Subcutaneous abdominal adipose tissue (tissue), 5 donors: ENCODE measurements around the gene CNOT6.
A peak's percentile ranks its signal among the peaks of the same experiment; 100 is the strongest.
"Not testable (repeated sequence)": the region's sequence is repeated elsewhere in the genome, so short reads cannot be mapped to it uniquely, and the experiment has no call there.

ENCODE experiments used
- H3K27ac ChIP-seq: one replicate; pipeline ENCODE4 v1.7.0; 2013; ENCODE audit warnings: low read depth, mild to moderate bottlenecking, inconsistent platforms, low read length, moderate library complexity
- H3K27me3 ChIP-seq, 5 donors: one replicate each; pipeline ENCODE4 v1.7.0; 2013; ENCODE audit warnings: low read length in 5 of 5, inconsistent platforms in 1 of 5; ENCODE audit not compliant: control insufficient read depth in 5 of 5, insufficient read depth in 4 of 5
- H3K36me3 ChIP-seq, 5 donors: one replicate each; pipeline ENCODE4 v1.7.0; 2013; ENCODE audit warnings: low read length in 5 of 5; ENCODE audit not compliant: control insufficient read depth in 5 of 5, insufficient read depth in 5 of 5
- H3K4me1 ChIP-seq, 5 donors: one replicate each; pipeline ENCODE4 v1.7.0; 2013; ENCODE audit warnings: low read length in 5 of 5, mild to moderate bottlenecking in 3 of 5, moderate library complexity in 1 of 5; ENCODE audit not compliant: control insufficient read depth in 5 of 5, insufficient read depth in 5 of 5
- H3K4me3 ChIP-seq, 5 donors: one replicate each; pipeline ENCODE4 v1.7.0; 2013; ENCODE audit warnings: low read length in 5 of 5, low read depth in 1 of 5
- H3K9ac ChIP-seq, 5 donors: one replicate each; pipeline ENCODE4 v1.7.0; 2013; ENCODE audit warnings: low read length in 5 of 5, mild to moderate bottlenecking in 4 of 5, moderate library complexity in 3 of 5
- H3K9me3 ChIP-seq, 5 donors: one replicate each; pipeline ENCODE4 v1.7.0; 2013; ENCODE audit warnings: low read length in 5 of 5; ENCODE audit not compliant: control insufficient read depth in 5 of 5
- donor health status: healthy.
- donor health status: healthy.
- donor health status: healthy.
- donor health status: healthy.
- donor health status: healthy.

CNOT6 gene

DNA sequence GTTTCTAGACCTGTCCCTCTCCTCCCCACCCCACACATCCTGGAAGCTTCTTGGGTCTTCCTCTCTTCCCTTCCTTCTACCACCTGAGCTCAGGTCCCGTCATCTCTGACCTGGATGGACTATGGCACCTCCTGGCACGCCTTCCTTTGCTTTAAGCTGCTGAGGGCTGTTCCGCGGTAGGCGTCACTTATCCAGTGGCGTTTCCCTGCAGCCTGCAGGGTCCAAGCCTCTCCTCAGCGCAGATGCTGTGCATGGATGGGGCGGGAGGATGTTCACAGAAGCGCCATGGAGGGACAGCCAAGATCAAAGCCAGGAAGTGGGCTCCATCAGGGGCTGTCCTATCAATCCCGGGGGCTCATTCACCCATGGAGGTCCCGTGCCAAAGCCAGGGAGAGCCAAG lies 23.8 kb upstream of the CNOT6 start:
- no peak overlapping the region for H3K4me3 ChIP-seq
- no peaks in the 10 kb centered on the region for H3K36me3 ChIP-seq
- H3K27me3 ChIP-seq, result peaks cover 0 to 12% (median 8%) of the 10 kb centered on the region in 5 donors
- H3K27ac ChIP-seq, result no peak overlapping the region
- no peak overlapping the region for H3K9ac ChIP-seq
- no peaks in the 10 kb centered on the region for H3K9me3 ChIP-seq
- H3K4me1 ChIP-seq, result peaks cover 0 to 19% (median 16%) of the 10 kb centered on the region in 5 donors

- H3K27me3 ChIP-seq, result peaks cover 0 to 12% (median 8%) of the 10 kb centered on the region in 5 donors
- H3K4me1 ChIP-seq, result peaks cover 0 to 19% (median 16%) of the 10 kb centered on the region in 5 donors
- H3K9ac ChIP-seq, result no peak overlapping the region
- H3K36me3 ChIP-seq, result no peaks in the 10 kb centered on the region
- no peak overlapping the region for H3K4me3 ChIP-seq
- no peak overlapping the region for H3K27ac ChIP-seq
- H3K9me3 ChIP-seq, result no peaks in the 10 kb centered on the region
Observed at GRCh38 chr5:180470966-180471582, 23.1 kb upstream of the CNOT6 start.

DNA sequence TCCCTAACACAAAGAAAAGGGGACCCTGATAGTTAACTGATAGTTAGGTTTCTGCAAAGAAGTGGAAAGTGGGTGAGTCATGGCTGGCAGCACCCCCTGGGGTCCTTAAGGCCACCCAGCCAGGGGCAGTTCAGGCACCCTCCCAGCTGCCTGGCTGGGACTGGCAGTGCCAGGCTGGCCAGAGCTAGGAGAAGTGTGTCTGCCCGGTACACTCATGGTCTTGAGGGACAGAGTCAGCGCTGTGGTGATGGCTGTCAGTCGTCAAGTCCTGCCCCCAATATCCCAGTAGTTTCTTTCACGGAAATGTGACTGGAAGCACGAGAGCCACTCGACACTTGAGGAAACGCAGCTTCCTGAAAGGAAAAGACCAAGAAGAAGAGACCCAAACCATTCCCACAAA lies 22.3 kb upstream of the CNOT6 start:
- Histone ChIP-seq H3K4me3 (no peak overlapping the region), H3K9me3 (no peaks in the 10 kb centered on the region), H3K27me3 (peaks cover 0 to 12% (median 8%) of the 10 kb centered on the region in 5 donors), H3K4me1 (peaks cover 0 to 18% (median 15%) of the 10 kb centered on the region in 5 donors), H3K36me3 (no peaks in the 10 kb centered on the region), H3K27ac (no peak overlapping the region), H3K9ac (no peak overlapping the region)

- H3K4me3 ChIP-seq, result no peak overlapping the region
- H3K27me3 ChIP-seq, result peaks cover 0 to 12% (median 8%) of the 10 kb centered on the region in 5 donors
- peaks cover 0 to 16% (median 13%) of the 10 kb centered on the region in 5 donors for H3K4me1 ChIP-seq
- no peaks in the 10 kb centered on the region for H3K9me3 ChIP-seq
- no peaks in the 10 kb centered on the region for H3K36me3 ChIP-seq
- H3K27ac ChIP-seq, result no peak overlapping the region
- H3K9ac ChIP-seq, result no peak overlapping the region
Observed at GRCh38 chr5:180472269-180472668, 21.9 kb upstream of the CNOT6 start.

GRCh38 chr5:180473386-180473785 lies 20.8 kb upstream of the CNOT6 start:
- Histone ChIP-seq H3K27me3 (peaks cover 0 to 12% (median 7%) of the 10 kb centered on the region in 5 donors), H3K4me1 (peaks cover 0 to 16% (median 13%) of the 10 kb centered on the region in 5 donors)
- not testable (repeated sequence) for H3K27ac ChIP-seq, H3K9ac ChIP-seq, H3K36me3 ChIP-seq, H3K9me3 ChIP-seq, H3K4me3 ChIP-seq

DNA sequence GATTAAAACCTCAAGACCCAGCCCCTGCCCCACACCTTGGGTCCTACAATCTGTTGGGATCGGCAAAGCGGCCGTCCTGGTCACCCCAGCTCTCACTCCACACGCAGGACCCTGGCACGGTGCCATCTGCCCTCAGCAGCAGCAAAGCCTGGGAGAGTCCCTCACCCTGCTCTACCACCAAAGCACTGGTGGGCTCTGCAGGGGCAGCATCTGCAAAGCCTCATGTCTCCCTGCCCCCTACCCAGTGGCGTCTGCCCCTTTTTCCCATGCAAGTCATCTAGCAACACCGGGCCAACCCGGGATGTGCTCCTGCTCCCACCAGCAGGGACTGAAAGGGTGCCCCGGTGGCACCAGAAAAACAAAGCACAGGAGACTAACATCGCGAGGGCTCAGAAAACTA lies 19.6 kb upstream of the CNOT6 start:
- no peak overlapping the region for H3K27ac ChIP-seq
- H3K9me3 ChIP-seq, result no peaks in the 10 kb centered on the region
- no peaks in the 10 kb centered on the region for H3K36me3 ChIP-seq
- peaks cover 0 to 8% (median 6%) of the 10 kb centered on the region in 5 donors for H3K27me3 ChIP-seq
- no peak overlapping the region for H3K9ac ChIP-seq
- H3K4me1 ChIP-seq, result peaks cover 0 to 16% (median 13%) of the 10 kb centered on the region in 5 donors
- no peak overlapping the region for H3K4me3 ChIP-seq

GRCh38 chr5:180475969-180476524 lies 18.1 kb upstream of the CNOT6 start:
- H3K4me1 ChIP-seq, result peaks cover 0 to 14% (median 13%) of the 10 kb centered on the region in 5 donors
- H3K4me3 ChIP-seq, H3K9ac ChIP-seq, H3K27me3 ChIP-seq, H3K27ac ChIP-seq, H3K36me3 ChIP-seq, H3K9me3 ChIP-seq: not testable (repeated sequence)

DNA sequence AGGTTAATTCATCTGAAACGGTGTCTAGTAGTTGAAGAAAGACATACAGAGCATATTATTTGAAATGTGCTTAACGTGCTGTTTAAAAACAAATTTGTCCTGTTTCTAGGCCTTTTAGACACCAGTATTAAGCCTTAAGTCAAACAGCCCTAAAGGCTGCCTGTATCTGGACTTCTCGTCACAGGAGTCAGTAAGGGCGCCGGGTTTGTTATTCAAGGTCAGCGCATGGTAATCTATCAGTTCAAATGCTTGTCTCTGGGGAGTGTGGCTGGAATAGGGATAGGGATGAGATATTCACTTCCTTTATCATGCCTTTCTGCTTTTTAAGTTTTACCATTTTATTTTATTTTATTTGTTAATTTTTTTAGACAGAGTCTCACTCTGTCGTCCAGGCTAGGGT lies 9.4 kb upstream of the CNOT6 start:
- H3K27me3 ChIP-seq, result no peaks in the 10 kb centered on the region
- H3K9ac ChIP-seq, result no peak overlapping the region
- no peaks in the 10 kb centered on the region for H3K36me3 ChIP-seq
- no peak overlapping the region for H3K27ac ChIP-seq
- no peak overlapping the region for H3K4me3 ChIP-seq
- H3K4me1 ChIP-seq, result peaks cover 0 to 7% (median 6%) of the 10 kb centered on the region in 5 donors
- no peaks in the 10 kb centered on the region for H3K9me3 ChIP-seq

- Histone ChIP-seq H3K9ac (no peak overlapping the region), H3K4me1 (peaks cover 0 to 7% (median 6%) of the 10 kb centered on the region in 5 donors), H3K9me3 (no peaks in the 10 kb centered on the region), H3K27ac (no peak overlapping the region), H3K27me3 (no peaks in the 10 kb centered on the region), H3K36me3 (no peaks in the 10 kb centered on the region), H3K4me3 (no peak overlapping the region)
Observed at GRCh38 chr5:180486636-180487149, 7.5 kb upstream of the CNOT6 start.

GRCh38 chr5:180487556-180487955 lies 6.6 kb upstream of the CNOT6 start:
- Histone ChIP-seq H3K9ac (peak overlapping the region in 1 of 5 donors; percentile 28), H3K27ac (no peak overlapping the region), H3K9me3 (no peaks in the 10 kb centered on the region), H3K4me1 (peaks cover 0 to 7% (median 6%) of the 10 kb centered on the region in 5 donors), H3K36me3 (no peaks in the 10 kb centered on the region), H3K4me3 (no peak overlapping the region), H3K27me3 (no peaks in the 10 kb centered on the region)
